Right lobe of liver (tissue), 4 donors: ENCODE results near the gene BCO1.

Experiments
- CTCF ChIP-seq, 4 donors: fragments of 200-600 bp in 3 of 4; fragments of 450-650 bp in 1 of 4; IDR thresholded peaks; one replicate each; pipeline versions ENCODE4 v1.5.1 to v1.8.0; 2016 to 2022; ENCODE audit warnings: antibody characterized with exemption in 4 of 4, mild to moderate bottlenecking in 2 of 4
- POLR2A ChIP-seq: fragments of 450-650 bp; IDR thresholded peaks from one replicate; pipeline ENCODE4 v1.6.1; 2017; ENCODE audit warnings: antibody characterized with exemption, mild to moderate bottlenecking
- donor health status: DM: no; HTN: no; CAD: no.
- donor health status: DM: no; HTN: no; CAD: no.
- donor health status: DM: no; HTN: yes; CAD: no.

- TF ChIP-seq CTCF (IDR thresholded peaks at IDR 0.05) (no peak), POLR2A (no peak)
Measured at GRCh38 chr16:81259916-81260315, 21.4 kb downstream of the BCO1 start.
